SK-N-SH (cell line): ENCODE measurements around the gene C9orf72. TPM values are rescaled to one million over a fixed set of nuclear protein-coding genes. Genes with fewer than 3 reads are reported as not detected.

Experiments used
- CTCF ChIA-PET: fragments of 300-600, 350-600 bp; formaldehyde crosslinking; extraction: SDS; loops from one replicate; lab custom pipeline; 2021; lab: Yijun Ruan, JAX
- POLR2A ChIA-PET: fragments of 350-600 bp; sonication (Branson Sonifier 250); formaldehyde crosslinking; extraction: SDS; loops from one replicate; lab custom pipeline; 2020; ENCODE audit warnings: antibody characterized with exemption, inconsistent platforms; lab: Yijun Ruan, JAX
- DNase-seq: peaks from one replicate; pipeline ENCODE4 v3.0.0; 2012
- H2AFZ ChIP-seq: fragments of 200-600 bp; sonication (generic); 2 replicates; pipeline ENCODE4 v1.8.1; 2016; ENCODE audit warnings: antibody characterized with exemption, mild to moderate bottlenecking, low read depth
- H3F3A ChIP-seq: fragments of 200-600 bp; sonication (generic); replicated peaks from 2 replicates; pipeline ENCODE3; 2016; ENCODE audit warnings: antibody characterized with exemption, mild to moderate bottlenecking; ENCODE audit not compliant: insufficient read depth
- H3K27ac ChIP-seq, 2 experiments: fragments of 200-500 bp in 1 of 2; fragments of 200-600 bp in 1 of 2; sonication (Bioruptor generic) in 1 of 2; sonication (generic), shearing (Covaris generic) in 1 of 2; 2 replicates each; pipeline versions ENCODE4 v1.5.1 to v1.6.1; 2014 to 2016; ENCODE audit warnings: low read depth in 2 of 2, inconsistent platforms in 1 of 2, low read length in 1 of 2, mild to moderate bottlenecking in 1 of 2, mixed read lengths in 1 of 2
- H3K27me3 ChIP-seq: fragments of 200-600 bp; sonication (generic), shearing (Covaris generic); 2 replicates; pipeline ENCODE4 v1.6.1; 2016; ENCODE audit warnings: mixed run types; ENCODE audit not compliant: insufficient read depth
- H3K36me3 ChIP-seq, 2 experiments: fragments of 200-500 bp in 1 of 2; fragments of 200-600 bp in 1 of 2; sonication (Bioruptor generic) in 1 of 2; sonication (generic) in 1 of 2; replicated peaks in 1 of 2; 2 replicates each; pipeline versions ENCODE3 to v1.5.1; 2014 to 2016; ENCODE audit warnings: low read length in 1 of 2, mild to moderate bottlenecking in 1 of 2; ENCODE audit not compliant: insufficient read depth in 2 of 2, control insufficient read depth in 1 of 2
- H3K4me1 ChIP-seq, 2 experiments: fragments of 200-500 bp in 1 of 2; fragments of 200-600 bp in 1 of 2; sonication (Bioruptor generic) in 1 of 2; sonication (generic), shearing (Covaris generic) in 1 of 2; 2 replicates each; pipeline versions ENCODE4 v1.5.1 to v1.6.1; 2014 to 2016; ENCODE audit warnings: low read depth in 1 of 2, low read length in 1 of 2, mixed run types in 1 of 2; ENCODE audit not compliant: insufficient read depth in 2 of 2, control insufficient read depth in 1 of 2
- H3K4me2 ChIP-seq: fragments of 200-600 bp; sonication (generic), shearing (Covaris generic); 2 replicates; pipeline ENCODE4 v1.6.1; 2017; ENCODE audit warnings: mixed run types
- H3K4me3 ChIP-seq, 2 experiments: fragments of 200-500 bp in 1 of 2; fragments of 200-600 bp in 1 of 2; sonication (Bioruptor generic) in 1 of 2; sonication (generic), shearing (Covaris generic) in 1 of 2; 2 replicates each; pipeline versions ENCODE4 v1.5.1 to v1.8.1; 2014 to 2016; ENCODE audit warnings: low read depth in 2 of 2, inconsistent platforms in 1 of 2, low read length in 1 of 2, mild to moderate bottlenecking in 1 of 2, mixed read lengths in 1 of 2, moderate library complexity in 1 of 2
- H3K79me2 ChIP-seq: fragments of 200-600 bp; sonication (generic); 2 replicates; pipeline ENCODE4 v1.8.1; 2017; ENCODE audit warnings: mild to moderate bottlenecking; ENCODE audit not compliant: insufficient read depth
- H3K9ac ChIP-seq: fragments of 200-600 bp; sonication (generic); 2 replicates; pipeline ENCODE4 v1.6.1; 2017; ENCODE audit warnings: mixed run types
- H3K9me2 ChIP-seq: fragments of 200-600 bp; sonication (generic); 2 replicates; pipeline ENCODE4 v1.6.1; 2017; ENCODE audit warnings: mixed run types
- H3K9me3 ChIP-seq: fragments of 200-600 bp; sonication (generic); 2 replicates; pipeline ENCODE4 v1.6.1; 2017; ENCODE audit warnings: mixed run types, mild to moderate bottlenecking, moderate library complexity
- H4K20me1 ChIP-seq: fragments of 200-600 bp; sonication (generic); 2 replicates; pipeline ENCODE4 v1.6.1; 2017; ENCODE audit warnings: mild to moderate bottlenecking, mixed run types; ENCODE audit not compliant: insufficient read depth
- FOXM1 ChIP-seq: IDR thresholded peaks from 2 replicates; pipeline ENCODE4 v1.4.0; 2012; ENCODE audit warnings: low read depth, mild to moderate bottlenecking
- MAX ChIP-seq: IDR thresholded peaks from 2 replicates; pipeline ENCODE4 v1.4.0; 2012; ENCODE audit warnings: low read depth
- MEF2A ChIP-seq: IDR thresholded peaks from 2 replicates; pipeline ENCODE4 v1.4.0; 2012; ENCODE audit warnings: low read depth, borderline replicate concordance
- MXI1 ChIP-seq: IDR thresholded peaks from 2 replicates; pipeline ENCODE4 v1.6.1; 2012; ENCODE audit warnings: mild to moderate bottlenecking, low read depth, low read length, improper control_type of control experiment
- NFIC ChIP-seq: IDR thresholded peaks from 2 replicates; pipeline ENCODE4 v1.4.0; 2012; ENCODE audit warnings: borderline replicate concordance
- RAD21 ChIP-seq: IDR thresholded peaks from 2 replicates; pipeline ENCODE4 v1.6.1; 2012; ENCODE audit warnings: mild to moderate bottlenecking, low read length
- RCOR1 ChIP-seq: fragments of 150-350 bp; IDR thresholded peaks from 2 replicates; pipeline ENCODE4 v1.6.1; 2017; ENCODE audit warnings: antibody characterized with exemption, low read length
- RFX5 ChIP-seq: IDR thresholded peaks from 2 replicates; pipeline ENCODE4 v1.6.1; 2012; ENCODE audit warnings: mild to moderate bottlenecking, improper control_type of control experiment, low read length
- RXRA ChIP-seq: IDR thresholded peaks from 2 replicates; pipeline ENCODE4 v1.4.0; 2012; ENCODE audit warnings: low read depth, mild to moderate bottlenecking, borderline replicate concordance
- SIN3A ChIP-seq: IDR thresholded peaks from 2 replicates; pipeline ENCODE4 v1.6.1; 2012; ENCODE audit warnings: low read depth, mild to moderate bottlenecking, low read length, moderate library complexity, borderline replicate concordance
- SMC3 ChIP-seq: IDR thresholded peaks from 2 replicates; pipeline ENCODE4 v1.6.1; 2012; ENCODE audit warnings: low read depth, low read length, improper control_type of control experiment
- TCF12 ChIP-seq: IDR thresholded peaks from 2 replicates; pipeline ENCODE4 v1.4.0; 2012
- USF2 ChIP-seq: fragments of 150-350 bp; IDR thresholded peaks from 2 replicates; pipeline ENCODE4 v1.6.1; 2017; ENCODE audit warnings: antibody characterized with exemption, low read length, low read depth, borderline replicate concordance
- YY1 ChIP-seq: IDR thresholded peaks from 2 replicates; pipeline ENCODE4 v1.4.0; 2012; ENCODE audit warnings: low read depth, mild to moderate bottlenecking
- WGBS: methylation state at CpG from one replicate; pipeline ENCODE4 v1.1.6; 2017; ENCODE audit warnings: low lambda C conversion rate; 5-methylcytosine and 5-hydroxymethylcytosine counted together
- polyA plus RNA-seq, 3 experiments: library from polyadenylated mRNA; depleted of rRNA; stranded (reverse); fragments of >200 nt; gene quantifications; 2 replicates each; pipeline ENCODE4 v1.2.3, GENCODE V29; 2012

C9orf72 gene
- polyA plus RNA-seq, 1 of the 3 experiments (the other 2 are of a cell fraction), result 4.0 TPM

- TF ChIP-seq USF2 (no peak), MAX (no peak), MEF2A (no peak), YY1 (no peak)
Measured at GRCh38 chr9:27545471-27545870, 27.8 kb downstream of the C9orf72 start (continued).

DNA sequence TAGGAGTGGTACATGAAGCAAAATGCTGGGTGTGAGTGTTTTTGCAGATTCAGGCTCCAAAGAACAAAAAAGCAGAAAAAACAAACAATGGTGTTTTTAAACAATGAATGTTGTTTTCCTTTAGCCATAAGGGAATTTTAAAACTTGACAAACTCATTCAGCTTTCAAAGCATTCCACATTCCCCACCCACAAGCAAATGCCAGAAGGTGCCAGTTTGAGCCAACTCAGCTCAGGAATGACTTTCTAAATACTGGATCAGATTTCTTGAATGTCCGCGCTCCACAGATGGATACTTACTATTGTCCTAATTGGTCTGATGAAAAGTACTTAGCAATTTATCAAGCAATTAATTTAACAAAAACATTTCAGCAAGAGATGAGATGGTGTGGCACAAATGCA, 30.8 kb downstream of the C9orf72 start:
- peaks cover 0 to 5% of the 10 kb centered on the region in 2 experiments; a peak in 2 of 4 replicates for H3K4me1 ChIP-seq
- H3K9me2 ChIP-seq, result no peaks in the 10 kb centered on the region; the same call in 1 of the 2 replicates
- peaks cover 16 to 26% of the 10 kb centered on the region in 2 experiments for H3K36me3 ChIP-seq
- no peaks in the 10 kb centered on the region for H4K20me1 ChIP-seq
- no peak overlapping the region for H3K4me3 ChIP-seq
- H2AFZ ChIP-seq, result no peak overlapping the region
- ChIA-PET CTCF (interaction anchor here (5.0 to 5.9 kb wide), 2 partner anchors 12 to 210 kb away, joined by 26 to 32 read pairs; partner anchors contain the start of gene MOB3B), POLR2A (no interaction called here)
- no peaks in the 10 kb centered on the region for H3K27me3 ChIP-seq
- TF ChIP-seq FOXM1 (no peak), RFX5 (no peak), RCOR1 (no peak)
- no peaks in the 10 kb centered on the region for H3K79me2 ChIP-seq
- WGBS, result 93% methylated on average over 2 of the region's 2 CpGs
- no peaks in the 10 kb centered on the region for H3K9me3 ChIP-seq
- H3K27ac ChIP-seq, result no peak overlapping the region
- peaks cover 1% of the 10 kb centered on the region for H3F3A ChIP-seq
- H3K9ac ChIP-seq, result no peak overlapping the region
- no peak for DNase-seq
- H3K4me2 ChIP-seq, result no peak overlapping the region

GRCh38 chr9:27541740-27542139, 31.5 kb downstream of the C9orf72 start:
- POLR2A ChIA-PET, result no interaction called here
- H3K27me3 ChIP-seq, result no peaks in the 10 kb centered on the region
- 100% methylated on average over 4 of the region's 4 CpGs for WGBS

GRCh38 chr9:27540502-27540901, 32.8 kb downstream of the C9orf72 start:
- no peak for DNase-seq
- Histone ChIP-seq H3K36me3 (peaks cover 8 to 19% of the 10 kb centered on the region in 2 experiments), H3F3A (no peaks in the 10 kb centered on the region), H3K9ac (no peak overlapping the region), H3K9me2 (no peaks in the 10 kb centered on the region), H3K4me1 (peaks cover 0 to 5% of the 10 kb centered on the region in 2 experiments; a peak in 2 of 4 replicates), H3K27ac (no peak overlapping the region), H3K9me3 (no peaks in the 10 kb centered on the region), H2AFZ (no peak overlapping the region), H3K4me2 (no peak overlapping the region), H4K20me1 (no peaks in the 10 kb centered on the region)
- POLR2A ChIA-PET, result no interaction called here
- CTCF ChIA-PET, result interaction anchor here (0.9 to 5.9 kb wide), 3 partner anchors 10 to 208 kb away, joined by 5 to 32 read pairs (median 26); partner anchors contain the start of gene MOB3B
- TF ChIP-seq NFIC (no peak), YY1 (no peak), TCF12 (no peak), RXRA (no peak), USF2 (no peak), RCOR1 (no peak), MXI1 (no peak), SIN3A (no peak), SMC3 (no peak)
- TF ChIP-seq, all 33 proteins: peak for 0
- H3K27me3 ChIP-seq, result no peaks in the 10 kb centered on the region
- H3K79me2 ChIP-seq, result no peaks in the 10 kb centered on the region
- 35% methylated on average over 1 of the region's 1 CpG for WGBS
- no peak overlapping the region for H3K4me3 ChIP-seq

More at GRCh38 chr9:27541740-27542139, 31.5 kb downstream of the C9orf72 start:
- Histone ChIP-seq H2AFZ (no peak overlapping the region), H3K9me3 (no peaks in the 10 kb centered on the region), H3K36me3 (peaks cover 12 to 24% of the 10 kb centered on the region in 2 experiments), H3F3A (no peaks in the 10 kb centered on the region), H3K4me1 (peaks cover 0 to 5% of the 10 kb centered on the region in 2 experiments; a peak in 2 of 4 replicates), H3K79me2 (no peaks in the 10 kb centered on the region), H3K4me3 (no peak overlapping the region), H4K20me1 (no peaks in the 10 kb centered on the region), H3K9ac (no peak overlapping the region), H3K9me2 (no peaks in the 10 kb centered on the region; the same call in 1 of the 2 replicates), H3K27ac (no peak overlapping the region), H3K4me2 (no peak overlapping the region)
- no peak for DNase-seq
- CTCF ChIA-PET, result interaction anchor here (5.0 to 5.9 kb wide), 2 partner anchors 12 to 209 kb away, joined by 26 to 32 read pairs; partner anchors contain the start of gene MOB3B
- no peak for TF ChIP-seq RAD21
- no peak for TF ChIP-seq SMC3
- no peak for TF ChIP-seq FOXM1
